Measurements from ENCODE around the gene KISS1. TPM values are rescaled to one million over a fixed set of nuclear protein-coding genes. Genes with fewer than 3 reads are reported as not detected.

KISS1 gene
- total and polyA plus RNA-seq, 2 experiments from 2014 or later, result 2.0 to 12.9 TPM

DNA sequence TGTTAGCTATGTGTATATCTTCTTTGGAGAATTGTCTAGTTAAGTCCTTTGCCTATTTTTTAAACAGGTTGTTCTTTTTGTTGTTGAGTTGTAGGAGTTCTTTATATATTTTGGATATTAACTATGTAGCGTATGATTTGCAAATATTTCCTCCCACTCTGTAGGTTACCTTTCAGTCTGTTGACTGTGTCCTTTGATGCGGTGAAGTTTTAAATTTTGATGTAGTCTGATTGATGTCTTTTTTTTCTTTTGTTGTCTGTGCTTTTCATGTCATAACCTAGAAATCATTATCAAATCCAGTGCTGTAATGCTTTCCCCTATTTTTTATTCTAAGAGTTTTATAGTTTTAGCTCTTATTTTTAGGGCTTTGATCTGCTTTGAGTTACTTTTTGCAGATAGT, 8.7 kb upstream of the KISS1 start:
- H3K4me3 ChIP-seq, result no peak overlapping the region
- H3K9me2 ChIP-seq (replicated peaks; ENCODE audit: insufficient read depth), result no peaks in the 10 kb centered on the region
- TF ChIP-seq, protein P1, sequence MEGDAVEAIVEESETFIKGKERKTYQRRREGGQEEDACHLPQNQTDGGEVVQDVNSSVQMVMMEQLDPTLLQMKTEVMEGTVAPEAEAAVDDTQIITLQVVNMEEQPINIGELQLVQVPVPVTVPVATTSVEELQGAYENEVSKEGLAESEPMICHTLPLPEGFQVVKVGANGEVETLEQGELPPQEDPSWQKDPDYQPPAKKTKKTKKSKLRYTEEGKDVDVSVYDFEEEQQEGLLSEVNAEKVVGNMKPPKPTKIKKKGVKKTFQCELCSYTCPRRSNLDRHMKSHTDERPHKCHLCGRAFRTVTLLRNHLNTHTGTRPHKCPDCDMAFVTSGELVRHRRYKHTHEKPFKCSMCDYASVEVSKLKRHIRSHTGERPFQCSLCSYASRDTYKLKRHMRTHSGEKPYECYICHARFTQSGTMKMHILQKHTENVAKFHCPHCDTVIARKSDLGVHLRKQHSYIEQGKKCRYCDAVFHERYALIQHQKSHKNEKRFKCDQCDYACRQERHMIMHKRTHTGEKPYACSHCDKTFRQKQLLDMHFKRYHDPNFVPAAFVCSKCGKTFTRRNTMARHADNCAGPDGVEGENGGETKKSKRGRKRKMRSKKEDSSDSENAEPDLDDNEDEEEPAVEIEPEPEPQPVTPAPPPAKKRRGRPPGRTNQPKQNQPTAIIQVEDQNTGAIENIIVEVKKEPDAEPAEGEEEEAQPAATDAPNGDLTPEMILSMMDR (IDR thresholded peaks at IDR 0.05; ENCODE audit: poor library complexity), result no peak
- TF ChIP-seq EZH2phosphoT487 (IDR thresholded peaks at IDR 0.05; ENCODE audit: low read depth, severe bottlenecking, unreplicated experiment) (no peak), EZH2 (IDR thresholded peaks at IDR 0.05; ENCODE audit: borderline replicate concordance) (no peak)
- H3K79me2 ChIP-seq, result no peaks in the 10 kb centered on the region
- DNase-seq (ENCODE audit: low spot score), result no peak
- no peaks in the 10 kb centered on the region for H3K27me3 ChIP-seq
- no peak overlapping the region for H3K27ac ChIP-seq
- no peaks in the 10 kb centered on the region for H3K9me3 ChIP-seq (ENCODE audit: low read depth)
- no peak overlapping the region for H2AFZ ChIP-seq
- no peaks in the 10 kb centered on the region for H4K20me1 ChIP-seq (ENCODE audit: insufficient read depth, poor library complexity, severe bottlenecking)
- WGBS (ENCODE audit: low lambda C conversion rate, missing lambda C conversion rate), result 98% methylated on average over 2 of the region's 2 CpGs
- H3K4me1 ChIP-seq (ENCODE audit: insufficient read depth), result peaks cover under 1% of the 10 kb centered on the region
- no peaks in the 10 kb centered on the region for H3K36me3 ChIP-seq (replicated peaks; ENCODE audit: insufficient read depth, low read depth)
- H3K4me2 ChIP-seq, result no peak overlapping the region

DNA sequence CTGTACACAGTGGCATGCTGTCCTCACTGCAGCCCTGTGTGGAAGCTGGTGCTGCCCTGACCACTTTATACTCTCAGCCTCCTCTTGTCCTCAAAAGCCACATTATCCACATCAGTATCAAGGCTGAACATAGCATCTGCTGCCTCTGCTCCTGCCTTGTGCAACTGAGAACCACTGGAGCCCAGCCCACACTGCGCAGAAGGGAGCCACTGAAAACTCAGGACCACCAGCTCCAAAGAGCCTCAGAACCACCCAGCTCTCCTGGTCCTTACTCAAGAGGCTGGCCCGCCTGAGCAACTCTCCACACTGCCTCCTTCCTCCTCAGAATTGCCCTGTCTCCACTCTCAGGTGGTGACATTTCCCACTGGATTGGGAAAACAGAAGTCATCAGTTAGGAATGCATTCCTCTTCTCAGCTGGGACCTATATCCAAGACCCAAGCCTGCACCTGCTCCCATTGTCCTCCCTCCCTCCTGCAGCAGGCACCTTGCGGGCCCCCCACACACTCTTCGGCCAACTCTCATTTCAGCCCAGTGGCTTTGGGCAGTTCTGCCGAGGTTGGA, 7.0 kb upstream of the KISS1 start:
- no peaks in the 10 kb centered on the region for H3K27me3 ChIP-seq
- H3K9me3 ChIP-seq (ENCODE audit: low read depth), result no peaks in the 10 kb centered on the region
- no peaks in the 10 kb centered on the region for H3K36me3 ChIP-seq (replicated peaks; ENCODE audit: insufficient read depth, low read depth)
- H4K20me1 ChIP-seq (ENCODE audit: insufficient read depth, poor library complexity, severe bottlenecking), result no peaks in the 10 kb centered on the region
- no peaks in the 10 kb centered on the region for H3K9me2 ChIP-seq (replicated peaks; ENCODE audit: insufficient read depth)
- H3K4me1 ChIP-seq (ENCODE audit: insufficient read depth), result peaks cover 12% of the 10 kb centered on the region
- WGBS (ENCODE audit: low lambda C conversion rate, missing lambda C conversion rate), result 94% methylated on average over 5 of the region's 5 CpGs
- no peak overlapping the region for H2AFZ ChIP-seq
- H3K4me3 ChIP-seq, result no peak overlapping the region
- no peak overlapping the region for H3K4me2 ChIP-seq
- H3K79me2 ChIP-seq, result no peaks in the 10 kb centered on the region
- H3K27ac ChIP-seq, result no peak overlapping the region
- DNase-seq (ENCODE audit: low spot score), result no peak
- no peak for TF ChIP-seq EZH2 (IDR thresholded peaks at IDR 0.05; ENCODE audit: borderline replicate concordance)
- TF ChIP-seq EZH2phosphoT487 (IDR thresholded peaks at IDR 0.05; ENCODE audit: low read depth, severe bottlenecking, unreplicated experiment), result no peak
- TF ChIP-seq, protein P1 (IDR thresholded peaks at IDR 0.05; ENCODE audit: poor library complexity), result no peak

DNA sequence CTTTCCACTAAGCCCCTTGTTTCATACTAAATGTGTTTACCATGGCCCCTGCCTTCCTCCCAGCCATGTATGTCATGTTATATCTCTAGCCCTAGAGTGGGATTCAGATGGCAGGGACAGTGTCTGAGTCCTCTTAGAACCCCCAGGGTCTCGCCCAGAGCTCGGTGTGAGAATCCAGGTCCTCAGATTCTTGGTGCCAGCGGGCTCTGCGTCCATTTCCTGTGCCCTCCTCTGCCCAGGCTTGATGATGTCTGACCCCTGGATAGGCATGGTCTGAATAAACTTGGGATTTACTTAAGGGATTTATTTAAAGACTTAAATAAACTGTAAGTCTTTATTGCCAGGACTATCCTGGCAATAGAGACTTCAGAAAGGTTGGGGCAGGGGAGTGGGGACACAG, 6.2 kb upstream of the KISS1 start:
- Histone ChIP-seq H3K27me3 (no peaks in the 10 kb centered on the region), H2AFZ (no peak overlapping the region), H3K36me3 (replicated peaks; ENCODE audit: insufficient read depth, low read depth) (no peaks in the 10 kb centered on the region), H4K20me1 (ENCODE audit: insufficient read depth, poor library complexity, severe bottlenecking) (no peaks in the 10 kb centered on the region), H3K27ac (no peak overlapping the region), H3K4me1 (ENCODE audit: insufficient read depth) (peaks cover 12% of the 10 kb centered on the region), H3K79me2 (no peaks in the 10 kb centered on the region), H3K9me2 (replicated peaks; ENCODE audit: insufficient read depth) (no peaks in the 10 kb centered on the region), H3K4me2 (no peak overlapping the region), H3K4me3 (no peak overlapping the region), H3K9me3 (ENCODE audit: low read depth) (no peaks in the 10 kb centered on the region)
- 93% methylated on average over 4 of the region's 4 CpGs for WGBS (ENCODE audit: low lambda C conversion rate, missing lambda C conversion rate)
- TF ChIP-seq EZH2phosphoT487 (IDR thresholded peaks at IDR 0.05; ENCODE audit: low read depth, severe bottlenecking, unreplicated experiment), result no peak
- TF ChIP-seq EZH2 (IDR thresholded peaks at IDR 0.05; ENCODE audit: borderline replicate concordance), result no peak
- TF ChIP-seq, protein P1 (IDR thresholded peaks at IDR 0.05; ENCODE audit: poor library complexity), result no peak
- no peak for DNase-seq (ENCODE audit: low spot score)

Measured in hepatocyte (in vitro differentiated cells).